Spleen (tissue), 11 donors: ENCODE measurements around the gene GYG1. TPM values are rescaled to one million over a fixed set of nuclear protein-coding genes. Genes with fewer than 3 reads are reported as not detected.

Source experiments
- DNase-seq: peaks from one replicate; pipeline ENCODE4 v3.0.0-alpha.2; 2020
- H3K27ac ChIP-seq, 8 donors: fragments of 200-600 bp; sonication (generic) in 7 of 8; 1 replicate in 4 of 8; 2 replicates in 4 of 8; pipeline versions ENCODE4 v1.5.0 to v1.8.0; 2016 to 2021; ENCODE audit warnings: inconsistent platforms in 4 of 8, mild to moderate bottlenecking in 4 of 8, moderate library complexity in 1 of 8
- H3K27me3 ChIP-seq, 7 donors: fragments of 200-600 bp; sonication (generic) in 6 of 7; replicated peaks in 1 of 7; 1 replicate in 4 of 7; 2 replicates in 3 of 7; pipeline versions ENCODE4 v1.5.0 to v1.8.0; 2016 to 2021; ENCODE audit warnings: inconsistent platforms in 3 of 7, mild to moderate bottlenecking in 1 of 7
- H3K36me3 ChIP-seq, 6 donors: fragments of 200-600 bp; sonication (generic) in 5 of 6; 1 replicate in 4 of 6; 2 replicates in 2 of 6; pipeline versions ENCODE4 v1.5.0 to v1.8.0; 2016 to 2021; ENCODE audit warnings: inconsistent platforms in 2 of 6
- H3K4me1 ChIP-seq, 6 donors: fragments of 200-600 bp; sonication (generic) in 5 of 6; 1 replicate in 3 of 6; 2 replicates in 3 of 6; pipeline versions ENCODE4 v1.5.0 to v1.8.0; 2016 to 2021; ENCODE audit warnings: inconsistent platforms in 3 of 6
- H3K4me3 ChIP-seq, 8 donors: fragments of 200-600 bp; sonication (generic) in 7 of 8; 1 replicate in 4 of 8; 2 replicates in 4 of 8; pipeline versions ENCODE4 v1.5.0 to v1.8.0; 2016 to 2021; ENCODE audit warnings: inconsistent platforms in 4 of 8, mild to moderate bottlenecking in 4 of 8, moderate library complexity in 2 of 8
- H3K9me3 ChIP-seq, 8 donors: fragments of 200-600 bp; sonication (generic) in 7 of 8; 1 replicate in 4 of 8; 2 replicates in 4 of 8; pipeline versions ENCODE4 v1.5.0 to v1.8.0; 2016 to 2021; ENCODE audit warnings: inconsistent platforms in 4 of 8
- POLR2A ChIP-seq, 3 donors: fragments of 450-650 bp; IDR thresholded peaks; one replicate each; pipeline ENCODE4 v1.5.1; 2017; ENCODE audit warnings: antibody characterized with exemption in 3 of 3, mild to moderate bottlenecking in 1 of 3
- POLR2AphosphoS5 ChIP-seq, 3 donors: sonication (generic); formaldehyde crosslinking; IDR thresholded peaks; one replicate each; pipeline ENCODE4 v1.5.1; 2017; ENCODE audit warnings: antibody characterized with exemption in 3 of 3
- WGBS, 5 donors: extraction: QIAGEN DNeasy Blood & Tissue Kit in 3 of 5; methylation state at CpG; one replicate each; pipeline versions ENCODE4 v1.1.5 to v1.1.7; 2013 to 2018; 5-methylcytosine and 5-hydroxymethylcytosine counted together
- intact Hi-C: fragments of 100-400 bp; cut with DNase I; formaldehyde crosslinking; loops from one replicate; pipeline ENCODE4 v1.15.0; 2023; ENCODE audit warnings: low total_unique reads
- polyA plus RNA-seq, 3 donors: library from polyadenylated mRNA; stranded (reverse); fragments of 200-250 nt; gene quantifications; one replicate each; pipeline ENCODE4 v1.2.1, GENCODE V29; 2013
- total RNA-seq, 7 donors: library from RNA; depleted of rRNA in 3 of 7; stranded (reverse); fragments of >200 nt in 3 of 7; fragmentation: NEBNext Ultra II Directional in 4 of 7; extraction: Animal tissue kit (Norgen Biotek cat#: 25700) in 4 of 7; gene quantifications; one replicate each; pipeline versions ENCODE4 v1.1.0 to v1.2.1, GENCODE V29; 2016 to 2021
- TF ChIP-seq, protein P1 (sequence below), 11 experiments: fragments of 200-600 bp in 7 of 11; fragments of 450-650 bp in 4 of 11; sonication (generic) in 4 of 11; IDR thresholded peaks in 8 of 11; conservative IDR thresholded peaks in 3 of 11; 1 replicate in 7 of 11; 2 replicates in 4 of 11; pipeline versions ENCODE4 v1.4.0 to v1.8.0; 2016 to 2021; ENCODE audit warnings: antibody characterized with exemption in 11 of 11, inconsistent platforms in 4 of 11, mild to moderate bottlenecking in 1 of 11
- donor health status: healthy with polysubstance abuse.
- donor health status: DM: no; HTN: no; CAD: no; lungs with moderate emphysema.
- donor health status: DM: no; HTN: no; CAD: no.
- donor health status: Bipolar disorder and iron deficiency.
- donor health status: healthy.
- donor health status: DM: no; HTN: no; CAD: no.
- donor health status: DM: yes; HTN: yes; CAD: no.

Gene GYG1
- total and polyA plus RNA-seq, 10 donors, result 21.4 to 117 (median 54.8) TPM

DNA sequence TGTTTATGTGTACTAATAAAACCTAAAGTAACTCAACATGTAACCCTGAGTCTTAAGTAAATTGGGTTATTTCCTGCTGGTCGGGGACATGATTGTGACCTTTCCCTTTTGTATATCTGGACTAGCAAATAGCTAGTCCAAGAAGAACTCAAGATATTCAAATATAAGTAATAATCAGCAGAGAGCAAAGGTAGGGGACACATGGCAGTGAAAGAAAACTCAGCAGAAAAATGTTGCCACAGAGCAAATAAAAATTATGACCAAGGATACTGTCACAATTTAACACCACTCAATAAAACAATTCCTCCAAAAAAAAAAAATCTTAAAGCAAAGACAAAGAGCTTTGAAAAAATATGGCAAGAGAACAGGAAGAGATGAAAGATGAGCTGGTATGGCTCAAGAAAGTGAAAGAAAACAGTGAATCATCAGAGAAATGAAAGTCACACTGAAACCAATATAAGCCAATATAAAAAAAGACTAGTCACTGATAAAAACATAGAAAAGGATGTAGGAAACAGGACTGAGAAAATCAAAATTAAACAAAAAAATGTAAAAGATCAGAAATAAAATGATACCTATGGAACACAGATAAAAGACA lies 51.5 kb downstream of the GYG1 start:
- Histone ChIP-seq H3K27me3 (no peaks in the 10 kb centered on the region), H3K9me3 (no peaks in the 10 kb centered on the region), H3K4me1 (peaks cover 0 to 14% (median 3%) of the 10 kb centered on the region in 6 donors), H3K4me3 (no peak overlapping the region), H3K36me3 (peaks cover 0 to 84% (median 20%) of the 10 kb centered on the region in 6 donors), H3K27ac (peak overlapping the region in 1 of 8 donors; percentile 29)
- no peak for DNase-seq
- WGBS, 5 donors, result 46 to 70% (median 51%) methylated on average over 1 of the region's 1 CpG
- intact Hi-C loops, result no loop called here
- TF ChIP-seq POLR2AphosphoS5 (IDR thresholded peaks at IDR 0.05) (no peak), POLR2A (IDR thresholded peaks at IDR 0.05) (no peak)
- TF ChIP-seq, protein P1, sequence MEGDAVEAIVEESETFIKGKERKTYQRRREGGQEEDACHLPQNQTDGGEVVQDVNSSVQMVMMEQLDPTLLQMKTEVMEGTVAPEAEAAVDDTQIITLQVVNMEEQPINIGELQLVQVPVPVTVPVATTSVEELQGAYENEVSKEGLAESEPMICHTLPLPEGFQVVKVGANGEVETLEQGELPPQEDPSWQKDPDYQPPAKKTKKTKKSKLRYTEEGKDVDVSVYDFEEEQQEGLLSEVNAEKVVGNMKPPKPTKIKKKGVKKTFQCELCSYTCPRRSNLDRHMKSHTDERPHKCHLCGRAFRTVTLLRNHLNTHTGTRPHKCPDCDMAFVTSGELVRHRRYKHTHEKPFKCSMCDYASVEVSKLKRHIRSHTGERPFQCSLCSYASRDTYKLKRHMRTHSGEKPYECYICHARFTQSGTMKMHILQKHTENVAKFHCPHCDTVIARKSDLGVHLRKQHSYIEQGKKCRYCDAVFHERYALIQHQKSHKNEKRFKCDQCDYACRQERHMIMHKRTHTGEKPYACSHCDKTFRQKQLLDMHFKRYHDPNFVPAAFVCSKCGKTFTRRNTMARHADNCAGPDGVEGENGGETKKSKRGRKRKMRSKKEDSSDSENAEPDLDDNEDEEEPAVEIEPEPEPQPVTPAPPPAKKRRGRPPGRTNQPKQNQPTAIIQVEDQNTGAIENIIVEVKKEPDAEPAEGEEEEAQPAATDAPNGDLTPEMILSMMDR (IDR thresholded peaks at IDR 0.05 in 8 of 11, conservative IDR thresholded peaks at IDR 0.05 in 3 of 11), result no peak

DNA sequence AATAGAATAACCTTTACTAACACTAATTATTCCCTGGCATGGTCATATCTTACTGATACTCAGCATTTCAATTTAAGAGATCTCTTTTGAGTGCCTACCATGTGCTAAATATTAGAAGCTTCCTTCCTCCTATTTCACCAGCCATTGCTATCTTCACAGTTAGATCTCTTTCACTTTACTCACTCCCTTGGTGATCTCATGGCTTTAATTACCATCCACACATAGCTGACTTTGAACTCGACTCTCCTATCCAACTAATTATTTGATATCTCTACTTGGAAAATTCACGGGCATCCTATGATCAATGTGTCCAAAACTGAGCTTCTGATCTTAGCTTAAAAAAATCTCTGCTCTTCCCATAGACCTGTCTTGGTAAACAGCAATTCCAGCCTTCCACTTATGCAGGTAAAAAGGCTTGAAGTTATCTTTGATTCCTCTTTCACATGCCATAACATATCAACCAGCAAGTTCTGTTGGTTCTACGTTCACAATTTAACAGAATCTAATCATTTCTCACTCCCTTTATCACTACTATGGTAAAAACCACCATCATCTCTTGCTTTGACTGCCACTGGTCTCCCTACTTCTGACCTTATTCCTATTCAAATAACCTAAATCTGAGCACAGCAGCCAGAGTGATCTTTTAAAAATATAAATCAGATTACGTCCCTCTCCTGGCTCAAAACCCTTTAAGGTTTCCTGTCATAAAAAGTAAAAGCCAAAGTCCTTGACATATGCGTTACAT lies 53.2 kb downstream of the GYG1 start:
- no peak for DNase-seq
- TF ChIP-seq, protein P1 (IDR thresholded peaks at IDR 0.05 in 8 of 11, conservative IDR thresholded peaks at IDR 0.05 in 3 of 11), result no peak
- no peak for TF ChIP-seq POLR2AphosphoS5 (IDR thresholded peaks at IDR 0.05)
- no peak for TF ChIP-seq POLR2A (IDR thresholded peaks at IDR 0.05)
- Histone ChIP-seq H3K4me1 (peaks cover 0 to 14% (median 3%) of the 10 kb centered on the region in 6 donors), H3K27ac (no peak overlapping the region), H3K27me3 (no peaks in the 10 kb centered on the region), H3K9me3 (no peaks in the 10 kb centered on the region), H3K4me3 (no peak overlapping the region), H3K36me3 (peaks cover 0 to 84% (median 8%) of the 10 kb centered on the region in 6 donors)
- WGBS, 5 donors, result 88 to 95% (median 89%) methylated on average over 5 of the region's 5 CpGs
- intact Hi-C loops, result no loop called here

DNA sequence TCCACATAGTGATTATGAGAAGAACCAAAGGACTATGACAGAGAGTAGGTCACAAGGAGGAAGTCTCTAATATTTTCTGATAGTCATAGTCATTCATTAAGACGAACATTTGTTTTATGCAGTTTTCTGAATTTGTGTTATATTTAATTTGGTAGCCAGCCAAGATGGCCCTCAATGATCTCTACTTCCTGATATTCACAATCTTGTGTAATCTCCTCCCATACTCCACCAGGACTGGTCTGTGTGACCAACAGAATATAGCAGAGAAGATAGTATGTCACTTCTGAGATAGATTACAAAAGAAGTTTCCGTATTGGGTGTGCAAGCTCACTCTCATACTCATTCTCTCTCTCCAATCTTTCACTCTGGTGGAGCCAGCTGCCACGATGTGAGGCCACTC lies 64.2 kb downstream of the GYG1 start:
- no peak overlapping the region for H3K4me3 ChIP-seq
- TF ChIP-seq POLR2AphosphoS5 (IDR thresholded peaks at IDR 0.05) (no peak), POLR2A (IDR thresholded peaks at IDR 0.05) (no peak)
- TF ChIP-seq, protein P1 (IDR thresholded peaks at IDR 0.05 in 8 of 11, conservative IDR thresholded peaks at IDR 0.05 in 3 of 11), result no peak
- intact Hi-C loops, result no loop called here
- H3K36me3 ChIP-seq, result peaks cover 0 to 90% (median 37%) of the 10 kb centered on the region in 6 donors
- H3K27me3 ChIP-seq, result no peaks in the 10 kb centered on the region
- H3K27ac ChIP-seq, result no peak overlapping the region
- 82 to 94% (median 91%) methylated on average over 3 of the region's 3 CpGs for WGBS, 5 donors
- no peak for DNase-seq
- no peaks in the 10 kb centered on the region for H3K4me1 ChIP-seq
- peaks cover 0 to 4% (median 0%) of the 10 kb centered on the region in 8 donors for H3K9me3 ChIP-seq

DNA sequence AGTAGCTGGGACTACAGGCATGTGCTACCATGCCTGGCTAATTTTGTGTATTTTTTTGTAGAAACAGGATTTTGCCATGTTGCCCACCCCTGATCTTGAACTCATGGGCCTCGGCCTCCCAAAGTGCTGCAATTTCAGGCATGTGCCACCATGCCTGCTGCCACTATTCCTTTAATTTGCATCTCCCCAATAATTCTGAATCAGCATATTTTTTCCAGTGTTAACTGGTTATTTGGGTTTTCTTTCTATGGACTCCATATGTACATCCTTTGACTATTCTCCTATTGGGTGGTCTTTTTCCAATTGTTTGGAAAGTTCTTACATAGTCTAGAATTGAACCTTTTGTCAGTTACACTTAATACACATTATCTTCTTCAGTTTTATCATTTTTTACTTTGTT lies 66.9 kb downstream of the GYG1 start:
- DNase-seq, result no peak
- intact Hi-C loops, result no loop called here
- TF ChIP-seq, protein P1 (IDR thresholded peaks at IDR 0.05 in 8 of 11, conservative IDR thresholded peaks at IDR 0.05 in 3 of 11), result no peak
- TF ChIP-seq POLR2AphosphoS5 (IDR thresholded peaks at IDR 0.05) (no peak), POLR2A (IDR thresholded peaks at IDR 0.05) (no peak)
- Histone ChIP-seq H3K4me1 (no peaks in the 10 kb centered on the region), H3K27me3 (no peaks in the 10 kb centered on the region), H3K36me3 (peaks cover 0 to 97% (median 35%) of the 10 kb centered on the region in 6 donors), H3K4me3 (no peak overlapping the region), H3K27ac (no peak overlapping the region), H3K9me3 (peaks cover 0 to 3% (median 0%) of the 10 kb centered on the region in 8 donors)
- WGBS, 5 donors, result 96 to 100% (median 100%) methylated on average over 1 of the region's 1 CpG
